ENCODE data around the gene HIGD1C.
"Not testable (repeated sequence)": the region's sequence is repeated elsewhere in the genome, so short reads cannot be mapped to it uniquely, and the experiment has no call there.

HIGD1C gene

DNA sequence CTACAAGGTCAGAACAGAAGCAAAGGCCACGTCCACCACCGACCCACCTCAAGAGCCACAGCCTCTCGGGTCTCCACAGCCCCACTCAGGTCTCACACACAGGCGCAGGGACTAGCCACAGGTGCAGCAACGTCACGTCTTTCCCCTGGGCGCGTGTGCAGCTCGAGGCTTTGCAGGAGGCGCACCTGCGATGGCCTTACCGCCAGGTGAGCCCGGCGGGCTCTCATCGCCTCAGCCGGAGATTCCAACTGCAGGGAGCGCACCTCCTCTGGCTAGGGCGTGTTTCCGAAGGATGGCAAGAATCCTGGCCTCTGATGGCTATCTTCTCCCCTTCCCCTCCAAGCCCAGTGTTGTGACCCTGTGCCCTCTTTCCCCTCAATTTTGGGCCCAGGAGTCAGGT, at the start of gene HIGD1C:
Gene HIGD1C, plus strand, starts transcription at position 35 of the 400 bp plus-strand sequence. CDS start 1,455 bp downstream, outside the sequence.
- DNase-seq (ENCODE audit: low read depth, low spot score): no peak

DNA sequence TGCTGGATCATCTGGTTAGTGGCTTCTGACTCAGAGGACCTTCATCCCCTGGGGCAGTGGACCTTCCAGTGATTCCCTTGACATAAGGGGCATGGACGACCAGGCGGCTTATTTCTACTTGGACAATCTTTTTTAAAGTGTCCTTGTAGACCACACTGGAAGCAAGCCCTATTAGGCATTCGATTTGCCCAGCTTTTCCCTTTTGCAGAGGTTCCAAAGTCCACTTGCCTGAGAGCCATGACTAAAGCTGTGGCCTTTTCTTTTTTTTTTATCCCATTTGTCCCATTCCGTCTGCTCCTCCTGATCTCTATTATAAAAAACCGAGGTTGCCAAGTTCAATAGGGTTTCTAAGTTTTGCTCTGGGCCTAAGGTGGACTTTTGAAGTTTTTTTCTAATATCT, 43.9 kb upstream of the HIGD1C start:
- not testable (repeated sequence) for DNase-seq (ENCODE audit: low read depth, low spot score)

DNA sequence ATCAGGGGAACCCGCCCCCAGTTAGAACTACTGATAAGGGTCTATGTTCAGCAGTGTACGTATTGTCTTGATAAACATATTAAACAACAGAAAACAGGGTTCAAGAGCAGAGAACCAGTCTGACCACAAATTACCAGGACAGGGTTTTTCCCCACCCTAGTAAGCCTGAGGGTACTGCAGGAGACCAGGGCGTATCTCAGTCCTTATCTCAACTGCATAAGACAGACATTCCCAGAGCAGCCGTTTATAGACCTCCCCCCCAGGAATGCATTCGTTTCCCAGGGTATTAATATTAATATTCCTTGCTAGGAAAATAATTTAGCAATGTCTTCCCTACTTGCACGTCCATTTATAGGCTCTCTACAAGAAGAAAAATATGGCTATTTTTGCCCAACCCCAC, 40.0 kb upstream of the HIGD1C start:
- not testable (repeated sequence) for DNase-seq (ENCODE audit: low read depth, low spot score)

DNA sequence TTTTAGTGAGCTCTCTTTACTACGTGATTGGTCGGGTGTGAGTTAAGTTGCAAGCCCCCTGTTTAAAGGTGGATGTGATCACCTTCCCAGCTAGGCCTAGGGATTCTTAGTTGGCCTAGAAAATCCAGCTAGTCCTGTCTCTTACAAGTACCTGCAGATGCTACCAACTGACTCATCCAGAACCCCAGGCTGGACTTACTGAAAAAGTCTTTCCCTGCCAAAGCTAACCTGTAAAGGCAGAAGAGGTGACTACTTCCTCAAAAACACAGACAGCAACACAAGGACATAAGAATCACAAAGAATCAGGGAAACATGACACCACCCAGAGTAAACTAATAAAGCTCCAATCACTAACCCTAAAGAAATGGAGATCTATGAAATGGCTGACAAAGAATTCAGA, 39.1 kb upstream of the HIGD1C start:
- DNase-seq (ENCODE audit: low read depth, low spot score): no peak

DNA sequence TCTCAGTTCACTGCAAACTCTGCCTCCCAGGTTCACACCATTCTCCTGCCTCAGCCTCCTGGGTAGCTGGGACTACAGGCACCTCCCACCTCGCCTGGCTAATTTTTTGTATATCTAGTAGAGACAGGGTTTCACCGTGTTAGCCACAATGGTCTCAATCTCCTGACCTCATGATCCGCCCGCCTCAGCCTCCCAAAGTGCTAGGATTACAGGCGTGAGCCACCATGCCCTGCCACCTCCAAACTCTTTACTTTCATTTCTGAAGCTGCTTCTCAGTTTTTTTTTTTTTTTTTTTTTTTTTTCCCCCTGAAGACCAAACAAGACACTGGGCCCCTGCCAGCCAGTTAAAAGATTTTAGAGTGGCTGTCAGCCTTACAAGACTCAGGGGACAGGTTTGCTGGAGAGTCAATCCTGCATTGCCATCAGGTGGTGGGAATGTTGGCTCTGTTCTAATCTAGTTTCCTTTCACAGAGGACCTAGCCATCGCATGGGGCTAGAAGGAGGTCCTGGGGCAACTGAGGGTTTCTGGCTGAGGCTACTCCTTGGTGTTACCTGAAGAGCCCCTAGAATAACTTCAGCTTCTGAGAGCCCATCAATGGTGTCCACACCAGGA, 37.4 kb upstream of the HIGD1C start:
- DNase-seq (ENCODE audit: low read depth, low spot score): no peak

DNA sequence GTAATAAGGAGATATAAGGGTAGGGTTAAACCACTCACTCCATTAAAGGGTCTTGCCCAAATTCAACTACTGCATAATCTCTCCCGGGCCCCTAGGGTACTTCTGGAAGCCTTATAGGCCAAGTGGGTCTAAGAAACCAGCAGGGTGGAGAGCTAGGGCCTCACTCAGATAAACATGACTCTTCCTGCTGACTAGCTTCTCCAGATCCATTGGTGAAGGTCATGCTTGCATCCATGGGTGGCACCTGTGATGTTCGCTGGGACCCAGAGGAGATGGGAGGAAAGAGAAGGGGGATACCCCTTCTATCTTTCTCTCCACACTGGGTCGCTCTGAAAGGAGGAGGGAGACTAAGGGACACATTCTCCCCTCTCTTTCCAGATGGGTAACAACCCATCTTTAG, 36.1 kb upstream of the HIGD1C start:
- no peak for DNase-seq (ENCODE audit: low read depth, low spot score)

DNA sequence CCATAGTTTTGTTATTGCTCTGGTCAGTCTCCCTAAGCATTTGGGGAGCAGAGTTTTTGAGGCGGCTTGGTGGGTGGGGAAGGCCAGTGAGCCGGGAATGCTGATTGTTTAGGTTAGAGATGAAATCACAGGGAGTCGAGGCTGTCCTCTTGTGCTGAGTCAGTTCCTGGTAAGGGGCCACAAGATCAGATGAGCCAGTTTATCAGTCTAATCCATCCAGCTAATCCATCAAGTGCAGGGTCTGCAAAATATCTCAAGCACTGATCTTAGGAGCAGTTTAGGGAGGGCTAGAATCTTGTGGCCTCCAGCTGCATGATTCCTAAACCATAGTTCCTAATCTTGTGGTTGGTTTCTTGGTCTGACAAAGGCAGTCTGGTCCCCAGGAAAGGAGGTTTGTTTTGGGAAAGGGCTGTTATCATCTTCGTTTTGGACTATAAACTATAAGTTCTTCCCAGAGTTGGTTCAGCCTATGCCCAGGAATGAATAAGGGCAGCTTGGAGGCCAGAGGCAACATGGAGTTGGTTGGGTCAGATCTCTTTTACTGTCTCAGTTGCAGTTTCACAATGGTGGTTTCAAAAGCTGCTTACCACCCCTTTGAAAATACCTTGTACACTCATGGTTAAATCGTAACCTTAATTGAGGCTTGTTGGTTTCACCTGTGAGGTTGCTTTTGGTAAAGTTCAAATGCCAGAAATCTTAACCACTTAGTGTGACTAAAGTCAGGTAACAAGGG, 33.6 kb upstream of the HIGD1C start:
- DNase-seq (ENCODE audit: low read depth, low spot score): no peak

DNA sequence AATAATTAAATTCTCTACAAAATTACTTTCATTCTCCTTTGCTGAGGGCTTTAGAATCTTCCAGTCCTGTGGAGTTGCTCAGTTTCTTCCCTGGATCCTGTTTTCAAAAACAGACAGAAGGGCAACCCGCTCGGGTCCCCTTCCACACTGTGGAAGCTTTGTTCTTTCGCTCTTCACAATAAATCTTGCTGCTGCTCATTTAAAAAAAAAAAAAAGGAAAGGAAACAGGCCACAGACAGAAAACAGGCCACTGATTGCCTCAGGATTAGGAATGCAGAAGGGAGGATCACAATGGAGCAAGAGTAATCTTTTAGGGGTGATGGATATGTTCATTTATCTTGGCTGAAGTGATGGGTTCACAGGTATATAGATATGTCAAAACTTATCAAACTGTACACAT, 29.5 kb upstream of the HIGD1C start:
- DNase-seq (ENCODE audit: low read depth, low spot score): no peak

DNA sequence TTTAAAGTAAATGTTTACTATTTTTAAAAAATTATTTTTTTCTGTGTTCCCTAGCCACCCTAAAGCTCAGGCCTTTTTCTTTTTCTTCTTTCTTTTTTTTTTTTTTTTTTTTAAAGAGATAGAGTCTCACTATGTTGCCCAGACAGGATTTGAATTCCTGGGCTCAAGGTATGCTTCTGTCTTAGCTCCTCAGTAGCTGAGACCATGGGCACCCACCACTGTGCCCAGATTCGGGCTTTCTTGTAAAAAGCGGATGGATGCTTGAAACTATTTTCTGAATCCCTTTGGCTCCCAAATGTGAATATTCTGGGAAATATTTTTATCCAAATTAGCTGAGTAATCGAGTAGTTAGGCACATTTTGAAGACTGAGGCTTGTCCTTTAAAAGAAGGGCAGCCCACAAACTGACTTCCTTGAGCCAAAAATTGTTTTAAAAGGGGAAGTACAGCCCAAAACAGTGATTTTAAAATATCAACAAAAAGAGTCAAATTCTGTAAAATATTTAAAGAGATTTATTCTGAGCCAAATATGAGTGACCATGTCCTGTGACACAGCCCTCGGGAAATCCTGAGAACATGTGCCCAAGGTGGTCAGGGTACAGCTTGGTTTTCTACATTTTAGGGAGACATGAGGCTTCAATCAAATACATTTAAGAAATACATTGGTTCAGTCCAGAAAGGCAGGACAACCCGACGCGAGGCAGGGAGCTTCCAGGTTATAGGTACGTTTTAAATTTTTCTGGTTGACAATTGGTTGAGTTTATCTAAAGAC, 28.8 kb upstream of the HIGD1C start:
- DNase-seq (ENCODE audit: low read depth, low spot score): no peak

DNA sequence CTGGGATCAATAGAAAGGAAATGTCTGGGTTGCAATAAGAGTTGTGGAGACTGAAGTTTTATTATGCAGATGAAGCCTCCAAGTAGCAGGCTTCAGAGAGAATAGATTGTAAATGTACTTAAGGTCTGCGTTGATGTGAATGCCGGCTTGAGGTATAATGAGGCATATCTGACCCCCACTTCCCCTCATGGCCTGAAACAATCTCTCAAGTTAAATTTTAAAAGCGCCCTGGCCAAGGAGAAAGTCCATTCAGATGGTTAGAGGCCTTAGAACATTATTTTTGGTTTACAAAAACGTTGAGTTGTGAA, 28.3 kb upstream of the HIGD1C start:
- DNase-seq (ENCODE audit: low read depth, low spot score): no peak

DNA sequence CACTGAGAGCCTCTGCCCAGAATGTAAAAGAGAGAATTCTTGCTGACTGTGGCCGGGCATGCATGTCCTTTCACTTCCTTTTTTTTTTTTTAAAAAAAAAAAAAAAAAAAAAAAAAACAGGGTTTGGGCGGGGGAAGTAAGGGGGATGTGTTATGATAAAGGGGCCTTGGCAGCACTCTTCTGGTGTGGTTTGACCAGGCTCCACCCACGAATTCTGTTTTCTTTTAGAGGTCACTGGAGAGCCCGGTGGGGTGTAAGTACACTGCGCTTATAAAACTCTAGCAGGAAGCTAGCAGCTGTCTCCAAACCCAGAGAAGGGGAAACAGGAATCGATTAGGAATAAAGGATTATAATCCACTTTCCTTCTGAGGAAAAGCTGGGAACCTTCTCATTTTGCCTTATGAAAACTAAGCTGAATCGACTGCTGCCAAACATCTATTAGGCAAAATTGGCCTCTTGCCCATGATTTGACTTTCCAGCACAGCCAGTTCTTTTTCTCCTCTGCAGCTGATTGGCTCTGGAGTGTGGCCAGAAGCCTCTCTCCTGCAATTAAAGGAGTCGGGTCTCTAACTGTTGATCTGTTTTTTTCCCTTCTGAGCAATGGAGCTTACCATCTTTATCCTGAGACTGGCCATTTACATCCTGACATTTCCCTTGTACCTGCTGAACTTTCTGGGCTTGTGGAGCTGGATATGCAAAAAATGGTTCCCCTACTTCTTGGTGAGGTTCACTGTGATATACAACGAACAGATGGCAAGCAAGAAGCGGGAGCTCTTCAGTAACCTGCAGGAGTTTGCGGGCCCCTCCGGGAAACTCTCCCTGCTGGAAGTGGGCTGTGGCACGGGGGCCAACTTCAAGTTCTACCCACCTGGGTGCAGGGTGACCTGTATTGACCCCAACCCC, 27.7 kb upstream of the HIGD1C start:
- no peak for DNase-seq (ENCODE audit: low read depth, low spot score)

DNA sequence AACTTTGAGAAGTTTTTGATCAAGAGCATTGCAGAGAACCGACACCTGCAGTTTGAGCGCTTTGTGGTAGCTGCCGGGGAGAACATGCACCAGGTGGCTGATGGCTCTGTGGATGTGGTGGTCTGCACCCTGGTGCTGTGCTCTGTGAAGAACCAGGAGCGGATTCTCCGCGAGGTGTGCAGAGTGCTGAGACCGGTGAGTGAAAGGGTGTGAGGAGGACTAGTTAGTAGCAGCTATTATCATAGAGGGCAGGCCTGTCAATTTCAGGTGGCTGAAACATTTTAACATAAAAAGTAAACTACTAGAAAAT, 27.0 kb upstream of the HIGD1C start:
- no peak for DNase-seq (ENCODE audit: low read depth, low spot score)

DNA sequence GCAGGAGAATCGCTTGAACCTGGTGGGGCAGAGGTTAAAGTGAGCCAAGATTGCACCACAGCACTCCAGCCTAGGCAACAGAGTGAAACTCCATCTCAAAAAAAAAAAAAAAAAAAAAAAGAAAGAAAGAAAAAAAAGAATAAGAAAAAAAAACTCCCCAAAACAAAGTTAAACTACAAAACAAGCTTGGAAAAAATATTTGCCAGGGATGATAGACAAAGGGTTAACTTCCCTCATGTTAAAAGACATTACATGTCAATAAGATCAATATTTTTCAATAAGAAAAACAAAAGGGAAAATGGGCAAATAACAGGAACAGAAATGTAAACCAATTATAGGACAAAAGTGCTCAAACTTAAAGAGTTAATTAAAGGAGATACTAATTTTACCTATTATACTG, 26.4 kb upstream of the HIGD1C start:
- no peak for DNase-seq (ENCODE audit: low read depth, low spot score)

DNA sequence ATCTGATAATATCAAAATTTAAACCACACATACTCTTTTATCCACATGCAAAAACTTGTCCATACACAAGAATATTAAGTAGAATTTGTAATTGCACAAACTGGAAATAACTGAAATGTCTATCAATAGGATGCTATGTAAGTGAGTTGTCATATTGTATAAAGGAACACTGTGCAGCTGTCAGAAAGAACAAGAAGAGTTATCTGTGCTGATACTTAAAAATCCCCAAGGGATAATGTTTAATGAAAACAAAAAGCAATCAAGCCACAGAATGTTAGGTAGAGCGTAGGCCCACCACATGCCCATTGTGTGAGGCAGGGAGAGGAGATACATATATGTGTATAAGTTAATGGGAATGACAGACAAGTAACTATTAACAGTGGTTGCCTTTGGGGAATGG, 25.9 kb upstream of the HIGD1C start:
- DNase-seq (ENCODE audit: low read depth, low spot score): no peak

DNA sequence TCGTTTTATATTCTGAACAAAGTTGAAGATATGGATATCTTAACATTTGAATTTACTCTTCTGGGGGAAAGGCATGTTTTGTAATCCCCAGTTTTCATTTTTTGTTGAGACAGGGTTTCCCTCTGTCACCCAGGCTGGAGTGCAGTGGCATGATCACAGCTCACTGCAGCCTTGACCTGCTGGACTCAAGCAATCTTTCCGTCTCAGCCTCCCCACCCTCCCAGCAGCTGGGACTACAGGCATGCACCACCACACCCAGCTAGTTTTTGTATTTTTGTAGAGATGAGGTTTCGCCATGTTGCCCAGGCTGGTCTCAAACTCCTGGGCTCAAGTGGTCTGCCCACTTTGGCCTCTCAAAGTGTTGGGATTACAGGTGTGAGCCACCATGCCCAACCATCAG, 25.4 kb upstream of the HIGD1C start:
- DNase-seq (ENCODE audit: low read depth, low spot score): not testable (repeated sequence)

DNA sequence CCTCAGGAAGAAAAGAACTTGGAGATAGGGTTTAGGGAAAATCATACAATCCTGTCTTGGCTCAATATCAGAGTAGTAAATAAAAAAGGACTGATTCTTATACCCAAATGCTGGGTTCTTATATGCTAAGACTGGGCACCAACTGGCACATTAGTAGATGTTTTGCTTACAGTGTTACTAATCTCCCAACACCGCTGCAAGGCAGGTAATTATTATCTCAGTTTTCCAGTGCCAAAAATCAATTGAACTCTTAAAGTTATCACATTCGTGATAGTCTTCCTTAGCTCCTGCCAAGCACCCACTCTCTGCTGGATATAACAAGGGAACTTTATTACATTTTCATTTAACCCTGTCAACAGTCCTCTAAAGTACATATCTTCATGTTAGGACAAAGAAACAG, 25.0 kb upstream of the HIGD1C start:
- no peak for DNase-seq (ENCODE audit: low read depth, low spot score)

DNA sequence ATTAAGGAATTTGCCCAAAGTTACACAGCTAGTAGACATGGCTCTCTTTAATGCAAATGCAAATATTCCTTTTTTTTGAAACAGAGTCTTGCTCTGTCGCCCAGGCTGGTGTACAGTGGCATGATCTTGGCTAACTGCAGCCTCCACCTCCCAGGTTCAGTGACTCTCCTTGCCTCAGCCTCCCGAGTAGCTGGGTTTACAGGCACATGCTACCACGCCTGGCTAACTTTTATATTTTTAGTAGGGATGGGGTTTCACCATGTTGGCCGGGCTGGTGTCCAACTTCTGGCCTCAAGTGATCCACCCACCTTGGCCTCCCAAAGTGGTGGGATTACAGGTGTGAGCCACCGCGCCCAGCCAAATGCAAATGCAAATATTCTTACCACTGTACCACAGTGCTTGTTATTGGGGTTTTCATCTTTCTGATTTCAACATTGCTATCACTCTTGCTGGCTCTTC, 24.5 kb upstream of the HIGD1C start:
- no peak for DNase-seq (ENCODE audit: low read depth, low spot score)

DNA sequence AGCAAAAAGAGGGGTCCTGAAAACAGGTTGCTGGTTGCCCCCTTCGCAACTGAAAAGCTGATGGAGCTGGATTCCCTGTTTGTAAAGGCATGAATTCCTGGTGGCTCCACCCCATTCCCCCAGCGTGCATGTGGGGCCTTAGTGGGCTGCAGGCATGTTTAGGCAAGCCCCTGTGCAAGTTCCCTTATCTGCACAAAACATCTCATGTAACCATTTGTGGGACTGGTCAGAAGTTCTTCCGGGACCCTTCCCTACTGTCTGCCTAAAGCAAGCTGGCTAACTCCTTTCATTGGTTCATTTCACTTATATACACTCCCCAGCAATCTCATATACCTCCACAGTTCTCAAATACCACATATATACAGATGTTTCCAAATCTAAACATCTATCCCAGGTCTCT, 24.0 kb upstream of the HIGD1C start:
- no peak for DNase-seq (ENCODE audit: low read depth, low spot score)

DNA sequence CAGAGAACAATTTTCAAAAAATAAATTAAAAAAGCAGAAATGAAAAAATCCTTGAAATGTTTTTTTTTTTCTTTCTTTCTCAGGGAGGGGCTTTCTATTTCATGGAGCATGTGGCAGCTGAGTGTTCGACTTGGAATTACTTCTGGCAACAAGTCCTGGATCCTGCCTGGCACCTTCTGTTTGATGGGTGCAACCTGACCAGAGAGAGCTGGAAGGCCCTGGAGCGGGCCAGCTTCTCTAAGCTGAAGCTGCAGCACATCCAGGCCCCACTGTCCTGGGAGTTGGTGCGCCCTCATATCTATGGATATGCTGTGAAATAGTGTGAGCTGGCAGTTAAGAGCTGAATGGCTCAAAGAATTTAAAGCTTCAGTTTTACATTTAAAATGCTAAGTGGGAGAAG, 22.5 kb upstream of the HIGD1C start:
- DNase-seq (ENCODE audit: low read depth, low spot score): no peak

DNA sequence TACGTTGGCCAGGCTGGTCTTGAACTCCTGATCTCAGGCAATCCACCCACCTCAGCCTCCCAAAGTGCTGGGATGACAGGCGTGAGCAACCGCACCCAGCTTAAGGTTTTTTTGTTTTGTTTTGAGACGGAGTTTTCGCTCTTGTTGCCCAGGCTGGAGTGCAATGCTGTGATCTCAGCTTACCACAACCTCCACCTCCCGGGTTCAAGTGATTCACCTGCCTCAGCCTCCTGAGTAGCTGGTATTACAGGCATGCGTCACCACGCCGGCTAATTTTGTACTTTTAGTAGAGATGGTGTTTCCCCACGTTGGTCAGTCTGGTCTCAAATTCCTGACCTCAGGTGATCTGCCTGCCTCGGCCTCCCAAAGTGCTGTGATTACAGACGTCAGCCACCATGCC, 21.9 kb upstream of the HIGD1C start:
- DNase-seq (ENCODE audit: low read depth, low spot score): not testable (repeated sequence)

DNA sequence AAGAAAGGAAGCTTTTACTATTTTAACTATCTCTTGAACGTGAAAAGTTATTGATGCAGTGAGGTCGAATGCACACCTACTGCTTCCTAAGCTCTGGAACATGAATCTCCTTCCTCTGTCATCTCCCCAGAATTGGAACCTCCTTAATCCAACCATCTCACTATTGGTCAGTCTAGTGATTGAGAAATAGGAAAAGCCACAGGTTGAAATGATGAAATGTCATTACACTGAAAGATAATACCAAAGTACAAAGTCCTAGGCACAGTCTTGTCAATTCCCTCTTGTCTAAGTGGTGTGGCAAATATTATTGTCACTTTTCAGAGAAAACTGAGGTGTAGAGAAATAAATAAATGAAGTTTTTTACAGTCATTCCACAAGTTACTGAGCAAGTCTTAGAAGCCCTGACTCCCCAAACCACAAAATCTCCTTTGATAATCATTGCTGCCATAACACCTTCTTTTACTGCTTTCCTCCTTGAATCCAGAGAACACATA, 19.5 kb upstream of the HIGD1C start:
- no peak for DNase-seq (ENCODE audit: low read depth, low spot score)
